GM12865 (cell line): ENCODE results near the gene DNAJC16.

ENCODE experiments used
- DNase-seq: peaks from one replicate; pipeline ENCODE4 v3.0.0; 2010; ENCODE audit warnings: low read depth
- H3K4me3 ChIP-seq: 2 replicates; pipeline ENCODE4 v1.5.1; 2011; ENCODE audit warnings: mild to moderate bottlenecking, low read depth, low read length, control low read depth
- CTCF ChIP-seq: IDR thresholded peaks from 2 replicates; pipeline ENCODE4 v1.5.1; 2011; ENCODE audit warnings: low read length, control low read depth, low read depth, inconsistent platforms; ENCODE audit not compliant: insufficient read depth; ENCODE audit errors: missing control alignments

The DNAJC16 gene

DNA sequence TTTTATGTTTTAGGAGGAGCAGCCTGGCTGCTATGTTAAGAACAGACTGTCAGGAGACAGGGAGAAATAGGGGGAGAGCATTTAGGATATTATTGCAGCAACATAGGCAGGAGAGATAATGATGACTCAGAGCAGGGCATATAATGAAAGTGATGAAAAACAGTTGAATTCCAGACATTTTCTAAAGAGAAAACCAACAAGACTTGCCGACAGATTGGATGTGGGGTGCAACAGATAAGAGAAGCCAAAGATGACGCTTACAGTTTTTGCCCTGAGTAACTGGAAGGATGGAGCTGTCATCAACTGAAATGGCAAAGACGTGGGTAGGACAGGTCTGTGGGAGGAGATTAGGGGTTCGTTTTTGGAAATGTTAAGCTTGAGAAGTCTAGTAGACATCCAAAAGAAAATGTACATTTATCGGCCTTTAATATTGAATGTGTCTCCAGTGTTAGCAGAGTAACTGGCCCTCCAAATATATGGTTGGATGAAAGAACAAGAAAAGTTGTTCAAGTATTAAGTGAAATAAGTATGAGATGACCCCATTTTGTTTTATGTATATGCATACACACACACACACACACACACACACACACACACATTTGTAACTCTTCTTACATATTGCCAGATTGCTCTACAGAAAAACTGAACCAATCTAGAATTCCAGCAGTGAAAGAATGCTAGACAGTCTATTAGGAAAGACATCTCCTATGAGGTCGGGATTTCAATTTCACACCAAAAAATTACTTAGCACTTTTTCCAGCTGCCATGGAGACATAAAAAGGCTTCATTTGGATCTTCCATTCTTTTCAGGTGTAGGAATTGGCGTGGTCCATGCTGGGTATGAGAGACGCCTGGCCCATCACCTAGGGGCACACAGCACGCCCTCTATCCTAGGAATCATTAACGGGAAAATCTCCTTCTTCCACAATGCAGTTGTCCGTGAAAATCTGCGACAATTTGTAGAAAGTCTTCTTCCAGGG lies 17.2 kb downstream of the DNAJC16 start:
- no peak for TF ChIP-seq CTCF
- DNase-seq = no peak
- no peak overlapping the region for H3K4me3 ChIP-seq

DNA sequence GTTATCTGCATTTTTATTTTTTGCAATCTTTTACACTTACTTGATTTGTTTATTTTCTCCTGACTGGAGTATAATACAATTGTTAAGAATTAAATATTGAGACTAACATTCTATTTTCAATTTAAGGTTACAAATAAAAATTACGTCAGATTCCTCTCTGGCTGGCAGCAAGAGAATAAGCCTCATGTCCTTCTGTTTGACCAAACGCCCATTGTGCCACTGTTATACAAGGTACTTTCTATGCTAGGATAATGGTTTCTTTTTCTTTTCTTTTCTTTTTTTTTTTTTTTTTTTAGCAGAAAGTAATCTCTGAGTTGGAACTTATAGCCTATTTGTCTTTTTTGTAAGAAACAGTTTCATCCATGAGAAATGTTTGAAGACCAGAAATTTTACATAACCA lies 20.0 kb downstream of the DNAJC16 start:
- H3K4me3 ChIP-seq = no peak overlapping the region
- no peak for TF ChIP-seq CTCF
- DNase-seq = no peak

DNA sequence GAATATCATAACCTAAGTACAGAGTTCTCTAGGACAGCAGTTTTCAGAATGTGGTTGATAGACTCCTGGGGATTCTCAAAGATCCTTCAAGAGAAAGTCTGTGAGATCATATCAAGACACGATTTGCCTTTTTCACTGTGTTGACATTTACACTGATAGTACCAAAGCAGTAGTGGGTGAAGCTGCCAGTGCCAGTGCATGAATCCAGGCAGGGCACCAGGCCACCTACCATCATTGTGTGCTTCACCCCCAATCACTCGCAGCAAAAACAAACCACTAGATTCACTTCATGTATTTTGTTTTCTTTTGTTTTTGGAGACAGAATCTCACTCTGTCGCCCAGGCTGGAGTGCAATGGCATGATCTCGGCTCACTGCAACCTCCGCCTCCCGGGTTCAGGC lies 23.9 kb downstream of the DNAJC16 start:
- DNase-seq = no peak
- H3K4me3 ChIP-seq = no peak overlapping the region
- TF ChIP-seq CTCF = no peak

DNA sequence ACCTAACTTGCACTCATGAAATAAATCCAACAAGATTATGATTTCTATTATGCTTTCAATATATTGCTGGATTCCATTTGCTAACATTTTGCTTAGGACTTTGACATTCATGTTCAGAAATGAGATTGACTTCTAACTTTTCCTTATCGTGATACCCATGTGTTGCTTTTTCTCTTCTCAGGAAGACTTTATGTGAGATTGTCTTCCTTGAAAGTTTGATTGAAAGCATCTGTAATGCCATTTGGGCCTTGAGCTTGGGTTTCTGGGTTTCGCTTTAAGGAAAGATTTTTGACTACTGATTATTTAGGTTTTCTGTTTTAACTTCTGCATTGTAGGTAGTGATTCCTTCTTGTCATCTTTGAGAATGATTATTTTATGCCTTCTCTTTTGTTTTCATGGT lies 30.4 kb downstream of the DNAJC16 start:
- no peak for DNase-seq
- TF ChIP-seq CTCF = no peak
- H3K4me3 ChIP-seq = no peak overlapping the region

GRCh38 chr1:15557594-15557993 lies 30.9 kb downstream of the DNAJC16 start:
- DNase-seq = no peak
- no peak overlapping the region for H3K4me3 ChIP-seq
- TF ChIP-seq CTCF = no peak

DNA sequence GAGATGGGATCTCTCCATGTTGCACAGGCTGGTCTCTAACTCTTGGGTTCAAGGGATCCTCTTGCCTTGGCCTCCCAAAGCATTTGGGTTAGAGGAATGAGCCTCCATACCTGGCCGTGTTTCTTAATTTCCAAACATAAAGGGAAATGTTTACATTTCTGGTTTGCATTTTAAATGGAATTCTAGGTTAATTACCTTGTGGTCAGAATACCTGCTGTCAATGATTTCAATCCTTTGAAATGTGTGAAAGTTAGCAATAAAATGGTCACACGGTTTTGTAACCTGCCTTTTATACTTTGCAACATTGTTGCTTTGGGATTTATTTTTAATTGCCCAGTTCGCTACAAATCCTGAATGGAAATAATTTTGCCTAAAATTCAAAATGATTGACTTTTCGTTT lies 31.9 kb downstream of the DNAJC16 start:
- no peak for DNase-seq
- no peak overlapping the region for H3K4me3 ChIP-seq
- TF ChIP-seq CTCF = no peak
